HG03571 (cell line): ENCODE results near the gene MAD1L1.

Experiments used
- ATAC-seq: cut with Tn5 transposase; IDR thresholded peaks from one replicate; pipeline ENCODE4 v1.9.1; 2021; ENCODE audit not compliant: unreplicated experiment

MAD1L1 gene

DNA sequence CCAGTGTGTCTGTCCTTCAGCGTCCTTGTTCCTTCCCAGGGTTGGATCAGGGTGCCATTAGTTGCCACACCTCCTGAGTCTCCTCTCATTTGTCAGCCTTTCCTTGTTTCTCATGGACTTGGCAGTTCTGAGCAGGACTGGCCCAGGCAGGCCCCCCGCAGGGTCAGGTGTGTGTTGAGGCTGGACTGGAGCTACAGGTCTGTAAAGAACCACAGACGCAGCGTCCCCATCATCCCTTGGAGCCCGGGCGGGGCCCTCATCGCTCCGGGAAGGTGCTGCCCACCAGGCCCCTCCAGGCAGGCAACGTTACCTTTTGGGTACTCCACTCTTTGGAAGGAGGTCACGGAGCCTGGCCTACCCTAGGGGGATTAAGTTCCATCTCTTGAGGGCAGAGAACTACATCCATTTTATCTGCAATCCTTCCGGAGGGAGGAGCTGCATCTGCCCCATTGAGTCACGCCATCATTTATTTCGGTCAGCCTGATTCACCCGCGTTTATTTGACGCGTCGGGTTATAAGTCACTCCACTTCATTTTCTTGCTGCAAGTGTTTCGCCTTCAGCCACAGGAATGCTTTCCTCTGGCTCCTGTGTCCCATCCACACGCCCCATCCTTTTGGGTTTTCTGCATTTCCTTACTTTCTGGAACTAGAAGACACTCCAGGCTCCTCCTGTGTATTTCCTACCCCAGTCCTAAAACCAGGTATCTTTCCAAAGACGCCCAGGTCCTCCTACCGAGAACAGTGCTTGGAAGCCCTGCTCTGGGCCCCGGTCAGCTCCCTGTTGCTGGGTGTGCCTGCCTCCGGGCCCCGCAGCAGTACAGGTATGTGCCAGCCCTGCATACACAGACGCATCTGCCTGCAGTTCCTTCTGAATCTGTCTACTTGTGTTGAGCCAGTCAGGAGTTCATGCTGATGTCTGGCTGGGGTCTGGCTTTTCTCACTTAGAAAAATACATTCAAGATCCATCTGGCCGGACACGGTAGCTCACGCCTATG, 141.9 kb downstream of the MAD1L1 start:
- ATAC-seq: no peak

DNA sequence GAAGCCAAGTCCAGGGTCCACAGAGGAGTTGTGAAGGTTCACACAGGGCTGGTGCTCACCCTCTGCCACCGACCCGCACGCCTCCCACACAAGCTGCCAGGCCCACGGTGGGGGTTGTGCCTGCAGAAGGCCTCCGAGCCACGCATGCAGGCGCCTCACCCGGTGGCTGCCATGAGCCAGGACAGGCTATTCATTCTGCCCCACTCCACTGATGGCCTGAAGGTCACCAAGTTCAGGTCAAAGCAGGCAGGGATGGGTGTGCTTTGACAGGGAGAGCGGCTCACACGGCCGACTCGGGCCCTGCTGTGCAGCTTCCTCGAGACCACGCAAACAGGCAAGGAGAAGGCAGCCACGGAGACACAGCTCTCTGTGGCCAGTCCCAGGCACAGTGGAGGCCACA, 143.9 kb downstream of the MAD1L1 start:
- no peak for ATAC-seq

DNA sequence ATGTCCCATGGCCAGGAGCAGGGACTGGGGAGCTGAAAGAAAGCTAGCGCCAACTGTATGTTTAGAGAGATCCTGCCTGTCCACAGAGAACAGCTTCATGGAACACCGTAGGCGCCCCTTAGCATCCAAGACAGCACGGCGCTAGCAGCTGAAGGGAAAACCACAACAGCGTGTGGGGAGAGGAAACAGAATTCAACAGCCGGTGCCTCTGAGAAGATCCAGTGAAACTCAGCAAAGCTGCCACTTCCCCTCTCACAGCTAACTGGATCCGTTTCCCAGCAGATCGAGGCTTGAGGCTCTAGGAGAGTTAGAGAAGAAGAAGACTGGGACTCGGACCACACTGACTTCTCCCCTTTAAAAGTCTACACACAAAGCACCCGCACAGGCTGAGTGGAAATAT, 145.0 kb downstream of the MAD1L1 start:
- no peak for ATAC-seq

DNA sequence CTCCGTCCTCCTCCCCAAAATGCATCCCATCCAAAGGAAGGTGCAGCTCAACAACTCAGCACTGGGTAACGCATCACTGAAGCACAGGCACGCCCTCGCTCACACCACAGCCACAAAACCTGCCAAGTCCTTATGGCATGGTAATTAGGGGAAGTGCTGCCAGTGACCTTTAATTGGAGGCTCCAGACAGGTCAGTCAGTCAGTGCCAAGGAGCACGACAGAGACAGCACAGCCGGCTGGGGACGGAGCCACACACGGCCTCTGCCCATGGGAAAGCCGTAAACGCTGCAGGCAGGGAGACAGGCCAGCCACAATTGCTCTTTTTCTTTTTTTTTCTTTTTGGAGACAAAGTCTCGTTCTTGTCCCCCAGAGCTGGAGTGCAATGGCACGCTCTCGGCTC, 146.5 kb downstream of the MAD1L1 start:
- ATAC-seq: no peak

DNA sequence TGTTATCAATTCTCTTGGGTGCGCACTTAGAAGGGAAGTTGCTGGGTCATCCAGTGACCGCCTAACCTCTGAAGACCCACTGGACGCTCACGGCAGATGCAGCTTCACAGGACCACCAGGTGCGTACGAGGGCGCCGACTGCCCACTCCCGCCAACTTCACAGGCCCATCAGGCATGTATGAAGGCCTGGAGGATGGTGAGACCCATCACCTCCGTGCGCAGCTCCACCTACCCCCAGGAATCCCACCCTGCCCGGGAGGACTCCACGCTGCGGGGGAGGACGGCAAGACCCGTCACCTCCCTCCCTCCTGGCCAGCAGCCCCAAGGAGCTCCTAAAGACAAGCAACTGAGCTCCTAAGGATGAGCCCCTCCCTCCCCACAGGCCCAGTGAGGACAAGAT, 146.9 kb downstream of the MAD1L1 start:
- ATAC-seq: no peak

DNA sequence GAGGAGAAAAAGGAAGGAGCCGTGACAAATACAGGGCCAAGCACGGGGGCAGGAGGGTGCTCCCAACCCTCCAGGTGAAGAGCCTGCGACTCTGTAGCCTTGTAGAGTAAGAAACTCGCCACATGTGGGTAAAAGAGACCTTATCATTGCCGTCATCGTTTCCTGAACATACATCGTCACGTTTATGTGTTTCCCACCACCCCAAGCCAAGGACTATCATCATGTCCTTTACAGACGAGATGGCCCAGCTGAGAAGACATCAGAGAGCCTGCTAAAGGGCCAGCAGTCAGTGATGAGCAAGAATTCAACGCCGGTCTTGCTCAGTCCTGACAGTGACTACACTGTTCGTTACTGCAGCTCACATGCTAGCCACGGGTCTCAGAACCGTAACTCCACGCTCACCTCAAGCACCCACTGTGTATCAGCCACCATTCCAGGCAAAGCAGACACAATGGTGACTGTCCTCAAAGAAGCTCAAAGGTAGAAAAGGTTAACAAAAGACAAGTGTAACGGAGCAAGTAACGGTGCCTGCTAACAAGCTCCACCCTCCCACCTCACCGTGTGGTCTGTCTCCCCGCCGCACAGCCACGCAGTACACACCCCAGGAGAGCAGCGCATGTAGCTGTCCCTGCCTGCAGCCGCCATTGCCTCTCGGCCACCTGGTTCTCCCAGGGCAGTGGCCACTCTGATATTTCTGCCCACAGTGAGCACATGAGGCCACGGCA, 147.8 kb downstream of the MAD1L1 start:
- no peak for ATAC-seq

DNA sequence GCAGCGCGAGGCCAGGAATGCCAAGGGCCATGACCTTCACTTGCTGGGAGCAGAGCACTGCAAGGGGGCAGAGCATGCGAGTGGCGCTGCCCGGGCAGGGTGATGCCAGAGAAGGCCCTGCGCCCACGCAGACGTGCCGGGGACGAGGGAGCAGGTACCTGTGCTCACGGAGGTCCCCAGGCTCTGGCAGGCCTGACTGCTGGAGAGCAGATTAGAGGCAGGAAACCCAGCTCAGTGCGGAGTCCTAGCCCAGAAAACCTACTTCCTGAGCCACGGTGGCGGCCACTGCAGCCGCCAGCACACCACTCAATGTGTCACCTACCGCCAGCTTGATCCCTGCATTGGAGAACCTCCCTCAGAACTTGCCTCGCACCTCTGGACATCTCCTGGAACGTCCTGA, 148.4 kb downstream of the MAD1L1 start:
- no peak for ATAC-seq

DNA sequence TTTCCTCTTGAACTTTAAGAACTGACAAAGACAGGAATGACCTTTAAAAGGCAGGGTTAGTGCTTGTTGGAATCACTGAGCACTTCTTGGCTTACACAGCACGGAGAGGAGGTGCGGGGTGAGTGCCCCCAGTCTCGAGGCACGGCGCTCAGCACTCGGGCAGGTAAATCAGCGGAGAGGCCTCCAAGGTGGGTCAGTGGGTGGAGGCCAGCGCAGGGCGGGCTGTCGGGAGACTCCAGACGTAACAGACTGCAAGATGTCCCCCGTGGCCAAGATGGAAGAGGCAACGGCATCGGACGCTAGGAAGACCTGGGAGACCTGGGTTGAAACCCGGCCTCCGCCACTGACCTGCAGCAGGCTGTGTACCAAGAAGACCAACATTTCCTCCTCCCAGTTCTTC, 149.4 kb downstream of the MAD1L1 start:
- no peak for ATAC-seq

DNA sequence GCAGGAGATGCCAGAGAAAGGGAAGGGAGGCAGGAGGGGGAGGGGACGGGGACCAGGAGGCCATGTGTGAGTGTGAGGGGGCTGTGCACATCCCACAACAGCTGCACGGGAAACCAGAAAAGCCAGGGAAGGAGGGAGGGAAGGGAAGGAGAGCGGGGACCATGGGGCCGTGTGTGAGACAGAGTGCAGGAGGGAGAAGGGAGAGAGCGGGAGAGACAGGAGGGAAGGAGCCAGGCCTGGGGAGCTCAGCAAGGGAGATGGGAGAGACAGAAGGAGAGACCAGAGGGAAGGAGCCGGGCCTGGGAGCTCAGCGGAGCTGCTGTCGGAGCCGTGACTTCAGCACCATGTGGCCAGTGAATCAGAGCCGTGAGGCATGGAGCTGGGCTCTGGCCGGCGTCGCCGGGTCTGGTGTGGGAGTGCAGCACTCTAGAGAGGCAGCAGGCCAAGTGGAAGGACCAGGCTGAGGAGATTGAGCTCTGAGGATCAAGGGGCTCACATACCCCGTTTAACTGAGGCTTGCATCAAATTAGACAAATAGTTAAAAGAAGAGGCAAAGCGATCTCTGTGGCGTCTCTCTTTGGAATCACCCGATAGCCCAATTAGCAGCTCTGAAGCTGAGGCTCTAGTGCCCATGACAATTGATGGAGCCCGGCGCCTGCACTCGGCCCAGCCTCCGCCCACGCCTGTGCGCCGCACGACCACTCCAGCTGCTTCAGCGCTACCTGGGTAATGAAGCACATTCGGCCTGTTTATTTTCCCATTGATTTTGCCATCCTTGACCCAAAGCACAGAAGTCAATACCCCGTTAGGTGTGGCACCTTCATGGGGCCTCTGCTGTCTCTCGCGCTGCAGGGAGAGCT, 150.4 kb downstream of the MAD1L1 start:
- ATAC-seq: no peak

DNA sequence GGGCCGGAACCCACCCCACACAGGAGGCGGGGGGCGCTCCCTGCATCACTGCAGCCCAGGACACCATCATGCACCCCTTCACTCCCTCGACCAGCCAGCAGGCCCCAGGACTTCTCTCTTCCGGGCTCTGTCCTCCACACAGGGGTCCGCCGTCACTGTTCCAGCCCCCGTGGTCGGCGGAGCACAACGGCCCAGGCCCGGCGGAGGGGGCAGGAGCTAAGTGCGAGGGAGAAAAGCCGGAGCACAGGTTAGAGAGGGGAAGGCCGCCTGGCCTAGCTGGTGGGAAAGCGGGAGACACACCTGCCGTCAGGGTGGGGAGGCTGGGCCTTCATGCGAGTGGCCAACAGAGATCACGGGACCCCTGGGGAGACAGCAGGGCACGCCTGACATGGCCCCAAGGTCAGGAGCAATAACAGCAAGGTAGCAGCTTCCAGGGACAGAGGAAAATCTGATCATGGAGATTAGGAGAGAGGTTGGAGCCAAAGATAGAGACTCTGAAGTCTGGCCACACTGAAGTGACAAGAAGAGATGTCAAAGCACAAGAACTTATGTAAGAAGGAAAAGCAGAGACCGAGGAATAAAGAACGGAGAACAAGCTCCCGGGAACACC, 151.1 kb downstream of the MAD1L1 start:
- no peak for ATAC-seq

DNA sequence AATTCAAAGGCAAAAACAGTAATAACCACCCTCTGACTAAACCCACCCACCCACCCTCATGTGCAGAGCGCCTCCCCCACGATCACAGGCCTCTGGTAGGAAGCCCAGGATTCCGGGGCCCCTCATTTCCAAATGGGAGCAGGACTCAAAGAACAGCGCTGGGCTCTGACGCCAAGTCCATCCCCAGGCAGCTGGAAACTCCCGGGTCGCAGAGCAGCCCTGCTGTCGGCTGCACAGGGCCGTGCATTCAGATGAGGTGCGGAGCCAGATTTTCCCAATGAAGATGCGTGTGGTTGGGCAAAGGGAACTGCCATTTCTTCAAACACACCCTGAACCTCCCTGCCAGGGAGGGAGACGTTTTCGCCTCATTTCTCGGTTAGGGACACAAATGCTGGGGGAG, 152.3 kb downstream of the MAD1L1 start:
- ATAC-seq: no peak

DNA sequence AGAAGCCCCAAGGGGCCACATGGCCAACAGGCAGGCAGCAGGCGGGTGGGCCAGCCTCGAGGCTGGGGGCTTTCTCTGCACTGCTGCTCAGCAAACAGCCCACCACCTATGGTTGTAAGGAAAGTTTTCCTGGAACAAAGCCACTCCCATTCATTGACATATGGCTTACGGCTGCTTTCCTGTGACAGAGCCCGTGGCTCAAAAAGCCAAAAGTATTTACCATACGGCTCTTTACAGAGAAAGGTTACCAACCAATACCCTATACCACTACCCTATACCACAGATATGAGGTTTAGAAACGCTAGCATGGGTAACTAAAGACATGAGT, 152.7 kb downstream of the MAD1L1 start:
- ATAC-seq: no peak

DNA sequence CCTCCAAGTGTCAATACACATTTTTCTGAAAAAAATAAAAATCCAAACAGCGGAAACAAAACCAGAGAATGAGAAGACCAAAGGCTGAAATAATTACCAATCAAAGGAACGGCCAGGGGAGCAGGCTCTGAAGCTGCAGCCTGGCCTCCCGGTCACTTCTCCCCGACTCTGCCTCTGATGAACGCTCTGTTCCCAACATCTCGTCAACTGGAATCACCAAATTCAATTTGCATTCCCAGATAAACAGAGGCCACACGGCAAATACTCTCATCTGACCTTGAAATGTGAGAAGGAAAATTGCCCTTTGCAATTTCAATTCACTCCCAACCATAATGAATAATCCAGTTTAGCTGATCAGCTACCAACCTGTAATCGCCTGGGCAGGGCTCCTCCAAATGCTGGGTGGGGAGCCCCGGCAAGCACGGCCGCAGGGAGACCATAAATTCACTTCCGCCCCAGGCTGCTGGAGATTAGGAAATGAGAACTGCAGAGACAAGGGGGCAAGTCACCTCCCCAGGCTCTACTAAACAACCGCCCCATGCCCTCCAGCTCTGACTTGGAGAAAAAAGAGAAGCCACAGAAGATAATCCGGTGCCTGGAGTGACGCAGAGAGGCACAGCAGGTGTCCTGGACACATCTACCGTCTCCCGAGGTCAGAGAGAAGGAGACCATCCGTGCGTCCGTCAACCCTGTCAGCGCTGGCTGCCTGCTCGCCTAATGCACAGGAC, 153.2 kb downstream of the MAD1L1 start:
- no peak for ATAC-seq

DNA sequence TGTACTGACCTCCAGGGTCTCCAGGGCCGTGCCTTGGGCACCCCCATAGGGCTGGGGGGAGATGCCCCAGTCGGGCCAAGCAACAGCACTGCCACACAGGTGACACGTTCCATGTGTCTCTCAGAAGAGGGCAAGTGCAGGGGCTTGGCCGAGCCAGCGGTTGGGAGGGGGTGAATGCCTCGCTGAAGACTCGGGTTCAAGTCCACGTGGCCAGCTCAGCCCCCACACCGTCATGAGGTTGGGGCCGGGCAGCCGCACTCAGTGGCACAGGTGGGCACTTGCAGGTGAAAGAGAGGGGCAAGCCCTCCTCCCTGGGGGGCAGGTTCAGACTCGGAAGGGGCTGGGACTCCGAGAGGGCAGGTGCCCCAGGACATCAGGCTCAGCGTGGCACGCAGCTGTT, 153.8 kb downstream of the MAD1L1 start:
- ATAC-seq: no peak

DNA sequence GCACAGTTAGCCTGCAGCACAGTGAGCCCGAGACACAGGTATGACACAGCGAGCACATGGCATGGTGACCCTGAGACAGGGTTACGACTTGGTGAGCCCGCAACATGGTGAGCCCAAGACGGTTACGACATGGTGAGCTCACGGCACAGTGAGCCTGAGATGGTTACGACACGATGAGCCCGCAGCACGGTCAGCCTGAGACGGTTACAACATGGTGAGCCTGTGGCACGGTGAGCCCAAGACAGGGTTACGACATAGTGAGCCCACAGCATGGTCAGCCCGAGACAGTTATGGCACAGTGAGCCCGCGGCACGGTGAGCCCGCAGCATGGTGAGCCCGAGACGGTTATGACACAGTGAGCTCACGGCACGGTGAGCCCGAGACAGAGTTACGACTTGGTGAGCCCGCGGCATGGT, 156.1 kb downstream of the MAD1L1 start:
- no peak for ATAC-seq

DNA sequence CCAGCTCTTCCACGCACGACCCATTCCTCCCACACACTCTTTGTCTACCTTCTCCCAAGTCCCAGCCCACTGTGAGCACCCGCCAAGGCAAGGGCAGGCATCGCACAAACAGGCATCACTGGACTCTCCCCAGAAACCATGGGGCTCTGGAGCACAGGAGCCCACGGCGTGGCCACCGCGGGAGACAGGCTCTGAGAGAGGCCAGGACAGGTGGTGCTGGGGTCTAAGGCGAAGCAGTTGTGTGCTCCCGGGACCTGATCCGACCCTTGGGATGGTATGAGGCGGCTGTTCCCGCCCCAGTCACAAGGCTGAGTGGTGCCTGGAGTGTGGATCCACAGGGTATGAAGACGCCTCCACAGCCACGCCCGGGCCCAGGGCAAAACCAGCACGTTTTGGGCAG, 156.9 kb downstream of the MAD1L1 start:
- no peak for ATAC-seq

DNA sequence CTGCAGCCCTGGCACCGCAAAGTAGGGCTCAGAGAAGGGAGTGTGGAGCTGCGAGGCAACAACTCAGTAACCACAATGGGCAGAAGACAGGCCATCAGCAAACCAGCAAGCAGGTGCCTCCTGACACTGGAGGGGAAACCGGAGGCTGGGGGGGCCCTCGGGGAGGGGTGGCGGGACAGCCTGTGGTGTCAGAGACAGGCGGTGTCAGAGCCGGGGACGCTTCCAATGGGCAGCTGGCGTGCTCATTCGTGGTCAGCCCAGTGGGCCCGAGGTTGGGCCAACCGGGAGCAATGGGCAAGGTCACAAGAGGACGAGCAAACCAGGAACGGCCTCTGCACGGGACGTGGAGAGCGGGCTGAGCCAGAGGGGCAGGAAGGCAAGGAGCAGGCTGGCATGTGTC, 158.1 kb downstream of the MAD1L1 start:
- no peak for ATAC-seq

DNA sequence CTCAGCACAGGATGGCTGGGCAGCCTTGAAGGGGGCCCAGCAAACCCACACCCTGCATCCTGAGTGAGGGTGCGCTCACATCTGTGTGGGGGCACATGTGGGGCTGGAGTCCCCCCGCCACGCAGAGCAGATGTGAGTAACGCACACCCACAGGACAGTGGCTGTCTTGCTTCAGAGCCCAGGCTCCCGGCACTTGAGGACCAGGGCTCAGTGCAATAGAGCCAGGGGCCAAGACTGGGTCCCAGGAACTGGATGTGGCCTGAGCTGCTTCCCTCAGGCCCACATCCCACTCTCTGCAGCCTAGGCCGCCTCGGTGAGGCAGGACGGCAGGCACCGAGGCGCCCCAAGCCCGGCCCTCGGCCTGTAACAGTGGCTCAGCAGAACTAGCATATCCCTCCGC, 159.9 kb downstream of the MAD1L1 start:
- ATAC-seq: no peak

DNA sequence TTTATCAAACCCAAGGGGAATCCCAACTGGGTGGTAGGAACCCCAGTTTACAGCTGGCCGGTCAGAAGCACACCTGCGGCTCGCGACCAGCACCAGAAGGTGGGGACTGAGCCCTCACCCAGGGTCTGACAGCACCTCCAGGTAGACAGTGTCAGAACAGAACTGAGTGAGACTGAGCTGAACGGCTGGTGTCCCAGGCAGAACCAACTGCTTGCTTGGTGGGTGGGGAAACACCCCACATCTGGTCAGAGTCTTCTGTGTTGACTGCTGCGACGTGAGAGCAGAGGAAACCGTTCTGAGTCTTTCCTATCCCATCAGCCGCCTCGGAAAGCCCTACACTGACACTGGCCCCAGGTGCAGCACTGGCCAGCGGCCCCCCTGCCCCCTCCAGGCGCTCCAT, 160.7 kb downstream of the MAD1L1 start:
- peak; percentile 50 for ATAC-seq

DNA sequence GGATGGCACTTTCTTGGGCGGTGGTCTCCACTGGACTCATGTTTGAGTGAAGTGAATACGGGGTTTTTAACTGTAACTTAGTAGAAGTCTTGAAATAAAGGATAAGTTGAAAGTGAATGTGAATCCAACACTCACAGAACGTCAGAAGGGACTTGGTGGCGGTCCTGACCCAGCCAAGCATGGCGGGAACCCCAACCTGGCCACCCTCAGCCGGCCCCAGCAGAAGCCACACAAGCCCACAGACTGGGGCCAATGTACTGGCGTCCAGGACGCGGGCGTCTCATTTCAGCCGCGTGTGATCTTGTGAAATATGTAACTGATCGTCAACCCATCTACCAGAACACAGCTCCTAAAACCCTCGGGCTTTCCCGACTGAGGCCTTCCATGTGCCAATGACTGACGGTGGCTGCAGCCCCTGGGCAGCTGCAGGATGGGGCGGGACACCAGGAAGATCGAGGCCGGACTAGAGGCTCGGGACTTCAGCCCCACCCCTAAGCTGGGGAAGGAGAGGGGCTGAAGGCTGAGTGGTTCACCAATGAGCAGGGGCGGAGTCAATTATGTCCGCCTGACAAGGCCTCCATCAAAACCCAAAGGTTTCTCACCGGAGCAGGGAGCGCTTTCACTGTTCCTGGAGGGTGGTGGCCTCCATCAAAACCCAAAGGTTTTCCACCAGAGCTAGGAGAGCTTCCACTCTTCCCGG, 161.5 kb downstream of the MAD1L1 start:
- no peak for ATAC-seq
